Sigmoid colon (tissue), 7 donors: ENCODE data around the gene CDC14A. TPM values are rescaled to one million over a fixed set of nuclear protein-coding genes. Genes with fewer than 3 reads are reported as not detected.

Source experiments
- DNase-seq: peaks from one replicate; pipeline ENCODE4 v3.0.0-alpha.2; 2019
- H3K27ac ChIP-seq, 4 donors: fragments of 200-600 bp; sonication (generic); one replicate each; pipeline ENCODE4 v1.5.1; 2016 to 2019; ENCODE audit warnings: mild to moderate bottlenecking in 1 of 4
- H3K27me3 ChIP-seq, 3 donors: fragments of 200-600 bp; sonication (generic); one replicate each; pipeline ENCODE4 v1.5.1; 2019; ENCODE audit warnings: mild to moderate bottlenecking in 1 of 3
- H3K36me3 ChIP-seq, 4 donors: fragments of 200-600 bp; sonication (generic); one replicate each; pipeline ENCODE4 v1.5.1; 2016 to 2019
- H3K4me1 ChIP-seq, 4 donors: fragments of 200-600 bp; sonication (generic); one replicate each; pipeline ENCODE4 v1.5.1; 2017 to 2019
- H3K4me3 ChIP-seq, 4 donors: fragments of 200-600 bp; sonication (generic); one replicate each; pipeline ENCODE4 v1.5.1; 2017 to 2019; ENCODE audit warnings: mild to moderate bottlenecking in 2 of 4, moderate library complexity in 1 of 4
- H3K9me3 ChIP-seq, 4 donors: fragments of 200-600 bp in 3 of 4; sonication (generic) in 3 of 4; one replicate each; pipeline versions ENCODE4 v1.5.1 to v1.6.1; 2013 to 2019
- CTCF ChIP-seq, 4 experiments: fragments of 450-650 bp in 3 of 4; fragments of 200-600 bp in 1 of 4; IDR thresholded peaks; one replicate each; pipeline ENCODE4 v1.5.1; 2016 to 2019; ENCODE audit warnings: antibody characterized with exemption in 4 of 4, mild to moderate bottlenecking in 3 of 4, moderate library complexity in 2 of 4
- EP300 ChIP-seq, 4 donors: sonication (generic); formaldehyde crosslinking; IDR thresholded peaks; one replicate each; pipeline ENCODE4 v1.6.1; 2017; ENCODE audit warnings: antibody characterized with exemption in 4 of 4
- POLR2A ChIP-seq, 2 donors: fragments of 450-650 bp; IDR thresholded peaks; one replicate each; pipeline ENCODE4 v1.6.1; 2016; ENCODE audit warnings: antibody characterized with exemption in 2 of 2, mild to moderate bottlenecking in 2 of 2, moderate library complexity in 2 of 2
- POLR2AphosphoS5 ChIP-seq, 4 donors: sonication (generic); formaldehyde crosslinking; IDR thresholded peaks; one replicate each; pipeline ENCODE4 v1.6.1; 2017; ENCODE audit warnings: antibody characterized with exemption in 4 of 4
- WGBS, 2 donors: extraction: QIAGEN DNeasy Blood & Tissue Kit; methylation state at CpG; one replicate each; pipeline ENCODE4 v1.1.7; 2013; 5-methylcytosine and 5-hydroxymethylcytosine counted together
- intact Hi-C: fragments of 100-400 bp; cut with DNase I; formaldehyde crosslinking; loops from one replicate; pipeline ENCODE4 v1.15.1; 2023
- polyA plus RNA-seq, 3 donors: library from polyadenylated mRNA; stranded (reverse); fragments of 200-250 nt; gene quantifications; one replicate each; pipeline ENCODE4 v1.2.3, GENCODE V29; 2013
- total RNA-seq, 4 donors: library from RNA; depleted of rRNA; stranded (reverse); fragments of >200 nt; gene quantifications; one replicate each; pipeline ENCODE4 v1.1.0, GENCODE V29; 2016
- donor health status: healthy with polysubstance abuse.
- donor health status: Bipolar disorder and iron deficiency.
- donor health status: healthy.

The CDC14A gene
- total and polyA plus RNA-seq, 7 donors, result 4.6 to 22.7 (median 11.8) TPM

GRCh38 chr1:100392756-100393155, 40.5 kb downstream of the CDC14A start:
- intact Hi-C loops, result no loop called here
- Histone ChIP-seq H3K4me1 (peaks cover 0 to 9% (median 0%) of the 10 kb centered on the region in 4 donors), H3K27me3 (no peaks in the 10 kb centered on the region), H3K4me3 (no peak overlapping the region), H3K36me3 (no peaks in the 10 kb centered on the region), H3K9me3 (no peaks in the 10 kb centered on the region), H3K27ac (no peak overlapping the region)
- no peak for DNase-seq
- 81 to 83% methylated on average over 5 of the region's 5 CpGs for WGBS, 2 donors
- TF ChIP-seq CTCF (IDR thresholded peaks at IDR 0.05) (no peak), EP300 (IDR thresholded peaks at IDR 0.05) (no peak), POLR2A (IDR thresholded peaks at IDR 0.05) (no peak), POLR2AphosphoS5 (IDR thresholded peaks at IDR 0.05) (no peak)

DNA sequence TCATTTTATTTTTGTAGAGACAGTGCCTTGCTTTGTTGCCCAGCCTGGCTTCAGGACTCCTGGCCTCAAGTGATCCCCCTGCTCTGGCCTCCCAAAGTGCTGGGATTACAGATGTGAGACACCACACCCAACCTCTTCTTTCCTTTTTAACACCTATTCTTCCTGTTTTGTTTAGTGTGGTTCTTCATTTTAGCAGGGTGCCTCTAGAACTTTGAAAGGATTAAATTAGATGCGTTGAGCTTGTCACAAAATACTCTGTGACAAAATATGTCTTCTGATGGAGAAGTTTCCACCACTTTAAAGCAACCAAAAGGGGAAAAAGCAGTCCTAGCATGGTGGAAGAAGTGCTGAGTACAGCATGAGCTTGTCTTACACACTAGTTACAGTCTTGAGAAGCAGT, 42.0 kb downstream of the CDC14A start:
- Histone ChIP-seq H3K4me1 (no peaks in the 10 kb centered on the region), H3K27me3 (no peaks in the 10 kb centered on the region), H3K4me3 (no peak overlapping the region), H3K36me3 (no peaks in the 10 kb centered on the region), H3K9me3 (no peaks in the 10 kb centered on the region), H3K27ac (no peak overlapping the region)
- no peak for TF ChIP-seq CTCF (IDR thresholded peaks at IDR 0.05)
- TF ChIP-seq EP300 (IDR thresholded peaks at IDR 0.05), result peak in 1 of 4 donors; percentile 2
- WGBS, 2 donors, result 62 to 88% methylated on average over 1 of the region's 1 CpG
- intact Hi-C loops, result no loop called here
- no peak for DNase-seq

- H3K4me1 ChIP-seq, result no peaks in the 10 kb centered on the region
- H3K4me3 ChIP-seq, result no peak overlapping the region
- 90 to 94% methylated on average over 5 of the region's 5 CpGs for WGBS, 2 donors
Measured at GRCh38 chr1:100395913-100396312, 43.6 kb downstream of the CDC14A start.

GRCh38 chr1:100396651-100397050, 44.3 kb downstream of the CDC14A start:
- no peak for DNase-seq
- WGBS, 2 donors, result 79 to 89% methylated on average over 3 of the region's 3 CpGs
- no peaks in the 10 kb centered on the region for H3K9me3 ChIP-seq
- no peak overlapping the region for H3K4me3 ChIP-seq
- intact Hi-C loops, result no loop called here
- no peak overlapping the region for H3K27ac ChIP-seq
- no peaks in the 10 kb centered on the region for H3K27me3 ChIP-seq
- no peaks in the 10 kb centered on the region for H3K36me3 ChIP-seq
- TF ChIP-seq EP300 (IDR thresholded peaks at IDR 0.05), result no peak
- no peak for TF ChIP-seq POLR2AphosphoS5 (IDR thresholded peaks at IDR 0.05)
- TF ChIP-seq CTCF (IDR thresholded peaks at IDR 0.05), result no peak
- no peak for TF ChIP-seq POLR2A (IDR thresholded peaks at IDR 0.05)
- no peaks in the 10 kb centered on the region for H3K4me1 ChIP-seq

More at GRCh38 chr1:100395913-100396312, 43.6 kb downstream of the CDC14A start:
- intact Hi-C loops, result no loop called here
- H3K27me3 ChIP-seq, result no peaks in the 10 kb centered on the region
- DNase-seq, result no peak
- H3K36me3 ChIP-seq, result no peaks in the 10 kb centered on the region
- no peaks in the 10 kb centered on the region for H3K9me3 ChIP-seq
- no peak overlapping the region for H3K27ac ChIP-seq
- no peak for TF ChIP-seq POLR2AphosphoS5 (IDR thresholded peaks at IDR 0.05)
- no peak for TF ChIP-seq POLR2A (IDR thresholded peaks at IDR 0.05)
- no peak for TF ChIP-seq EP300 (IDR thresholded peaks at IDR 0.05)
- no peak for TF ChIP-seq CTCF (IDR thresholded peaks at IDR 0.05)

GRCh38 chr1:100397681-100398080, 45.4 kb downstream of the CDC14A start:
- Histone ChIP-seq H3K4me3 (no peak overlapping the region), H3K36me3 (no peaks in the 10 kb centered on the region), H3K27ac (no peak overlapping the region), H3K4me1 (no peaks in the 10 kb centered on the region), H3K27me3 (no peaks in the 10 kb centered on the region), H3K9me3 (no peaks in the 10 kb centered on the region)
- TF ChIP-seq CTCF (IDR thresholded peaks at IDR 0.05) (no peak), POLR2A (IDR thresholded peaks at IDR 0.05) (no peak)
- intact Hi-C loops, result no loop called here
- DNase-seq, result no peak
